PC-9 (cell line): ENCODE measurements around the gene SNX20. TPM values are rescaled to one million over a fixed set of nuclear protein-coding genes. Genes with fewer than 3 reads are reported as not detected.

Experiments
- BruUV-seq: library from RNA; stranded (reverse); fragments of 400-500 nt; replicated peaks from 2 replicates; lab custom pipeline; 2021; lab: Mats Ljungman, UMichigan
- CTCF ChIA-PET: fragments of 300-600 bp; sonication (Branson Sonifier 250); formaldehyde crosslinking; loops from one replicate; lab custom pipeline; 2022; ENCODE audit warnings: antibody characterized with exemption; lab: Charles Lee
- POLR2A ChIA-PET: fragments of 300-600 bp; sonication (Branson Sonifier 250); formaldehyde crosslinking; loops from one replicate; lab custom pipeline; 2022; ENCODE audit warnings: antibody characterized with exemption; ENCODE audit not compliant: unreplicated experiment; lab: Charles Lee
- DNase-seq, 2 experiments: peaks; one replicate each; pipeline versions ENCODE4 v3.0.0 to v3.0.0-alpha.2; 2015 to 2022; ENCODE audit warnings: mixed read lengths in 1 of 2
- H2AFZ ChIP-seq: fragments of 200-600 bp; sonication (generic); 2 replicates; pipeline ENCODE4 v1.8.1; 2017; ENCODE audit warnings: antibody characterized with exemption
- H3F3A ChIP-seq: fragments of 200-600 bp; sonication (generic); 2 replicates; pipeline ENCODE4 v1.8.1; 2017; ENCODE audit warnings: antibody characterized with exemption, mild to moderate bottlenecking, low read depth; ENCODE audit not compliant: insufficient read depth
- H3K27ac ChIP-seq: fragments of 200-600 bp; sonication (generic); 2 replicates; pipeline ENCODE4 v1.6.1; 2016; ENCODE audit warnings: mixed run types
- H3K27me3 ChIP-seq: fragments of 200-600 bp; sonication (generic); 2 replicates; pipeline ENCODE4 v1.6.1; 2016; ENCODE audit warnings: low read depth, mixed run types; ENCODE audit not compliant: insufficient read depth
- H3K36me3 ChIP-seq: fragments of 200-600 bp; sonication (generic); 2 replicates; pipeline ENCODE4 v1.6.1; 2016; ENCODE audit warnings: low read depth, mixed run types
- H3K4me1 ChIP-seq: fragments of 200-600 bp; sonication (generic); replicated peaks from 2 replicates; pipeline ENCODE4 v1.6.1; 2016; ENCODE audit warnings: mixed run types; ENCODE audit not compliant: insufficient read depth
- H3K4me2 ChIP-seq: fragments of 200-600 bp; sonication (generic); 2 replicates; pipeline ENCODE4 v1.6.1; 2017; ENCODE audit warnings: mixed run types
- H3K4me3 ChIP-seq: fragments of 200-600 bp; sonication (generic); 2 replicates; pipeline ENCODE4 v1.6.1; 2016; ENCODE audit warnings: mixed run types
- H3K79me2 ChIP-seq: fragments of 200-600 bp; sonication (generic); 2 replicates; pipeline ENCODE4 v1.6.1; 2017; ENCODE audit warnings: low read depth, mixed run types
- H3K9me2 ChIP-seq: fragments of 200-600 bp; sonication (generic); 2 replicates; pipeline ENCODE4 v1.8.1; 2017; ENCODE audit warnings: mild to moderate bottlenecking; ENCODE audit not compliant: insufficient read depth
- H3K9me3 ChIP-seq: fragments of 200-600 bp; sonication (generic); 2 replicates; pipeline ENCODE4 v1.8.1; 2016; ENCODE audit warnings: low read depth; ENCODE audit not compliant: insufficient read depth
- H4K20me1 ChIP-seq: fragments of 200-600 bp; sonication (generic); 2 replicates; pipeline ENCODE4 v1.8.1; 2017; ENCODE audit not compliant: insufficient read depth
- EZH2 ChIP-seq: fragments of 200-600 bp; sonication (generic); IDR thresholded peaks from 2 replicates; pipeline ENCODE4 v1.8.0; 2017; ENCODE audit warnings: antibody characterized with exemption, low read depth
- intact Hi-C: fragments of 100-400 bp; cut with micrococcal nuclease; formaldehyde crosslinking; loops from one replicate; pipeline ENCODE4 v1.10.0; 2022; ENCODE audit not compliant: unreplicated experiment
- total RNA-seq: library from RNA; stranded (reverse); gene quantifications from 2 replicates; pipeline ENCODE4 v1.2.3, GENCODE V29; 2021
- TF ChIP-seq, protein P1 (sequence below): fragments of 200-600 bp; sonication (generic); conservative IDR thresholded peaks from 2 replicates; pipeline ENCODE4 v1.6.1; 2017; ENCODE audit warnings: mixed run types, antibody characterized with exemption, mild to moderate bottlenecking, moderate library complexity

Gene SNX20
- total RNA-seq, 1 experiment from 2014 or later = not detected

GRCh38 chr16:50625374-50625773 is 55.7 kb downstream of the SNX20 start:
- no peak overlapping the region for H3K4me3 ChIP-seq
- no peaks in the 10 kb centered on the region for H3K9me2 ChIP-seq
- CTCF ChIA-PET = no interaction called here
- H3K36me3 ChIP-seq = no peaks in the 10 kb centered on the region
- H3K4me1 ChIP-seq = no peaks in the 10 kb centered on the region
- H2AFZ ChIP-seq = no peak overlapping the region
- TF ChIP-seq, protein P1, sequence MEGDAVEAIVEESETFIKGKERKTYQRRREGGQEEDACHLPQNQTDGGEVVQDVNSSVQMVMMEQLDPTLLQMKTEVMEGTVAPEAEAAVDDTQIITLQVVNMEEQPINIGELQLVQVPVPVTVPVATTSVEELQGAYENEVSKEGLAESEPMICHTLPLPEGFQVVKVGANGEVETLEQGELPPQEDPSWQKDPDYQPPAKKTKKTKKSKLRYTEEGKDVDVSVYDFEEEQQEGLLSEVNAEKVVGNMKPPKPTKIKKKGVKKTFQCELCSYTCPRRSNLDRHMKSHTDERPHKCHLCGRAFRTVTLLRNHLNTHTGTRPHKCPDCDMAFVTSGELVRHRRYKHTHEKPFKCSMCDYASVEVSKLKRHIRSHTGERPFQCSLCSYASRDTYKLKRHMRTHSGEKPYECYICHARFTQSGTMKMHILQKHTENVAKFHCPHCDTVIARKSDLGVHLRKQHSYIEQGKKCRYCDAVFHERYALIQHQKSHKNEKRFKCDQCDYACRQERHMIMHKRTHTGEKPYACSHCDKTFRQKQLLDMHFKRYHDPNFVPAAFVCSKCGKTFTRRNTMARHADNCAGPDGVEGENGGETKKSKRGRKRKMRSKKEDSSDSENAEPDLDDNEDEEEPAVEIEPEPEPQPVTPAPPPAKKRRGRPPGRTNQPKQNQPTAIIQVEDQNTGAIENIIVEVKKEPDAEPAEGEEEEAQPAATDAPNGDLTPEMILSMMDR = no peak
- TF ChIP-seq EZH2 = no peak
- POLR2A ChIA-PET = no interaction called here
- H3K4me2 ChIP-seq = no peak overlapping the region
- no peak overlapping the region for H3K27ac ChIP-seq
- H3K27me3 ChIP-seq = no peaks in the 10 kb centered on the region
- H3K79me2 ChIP-seq = no peaks in the 10 kb centered on the region
- DNase-seq = no peak
- intact Hi-C loops = no loop called here
- no peaks in the 10 kb centered on the region for H4K20me1 ChIP-seq
- no peaks in the 10 kb centered on the region for H3F3A ChIP-seq
- BruUV-seq = no TSS peak
- no peaks in the 10 kb centered on the region for H3K9me3 ChIP-seq

DNA sequence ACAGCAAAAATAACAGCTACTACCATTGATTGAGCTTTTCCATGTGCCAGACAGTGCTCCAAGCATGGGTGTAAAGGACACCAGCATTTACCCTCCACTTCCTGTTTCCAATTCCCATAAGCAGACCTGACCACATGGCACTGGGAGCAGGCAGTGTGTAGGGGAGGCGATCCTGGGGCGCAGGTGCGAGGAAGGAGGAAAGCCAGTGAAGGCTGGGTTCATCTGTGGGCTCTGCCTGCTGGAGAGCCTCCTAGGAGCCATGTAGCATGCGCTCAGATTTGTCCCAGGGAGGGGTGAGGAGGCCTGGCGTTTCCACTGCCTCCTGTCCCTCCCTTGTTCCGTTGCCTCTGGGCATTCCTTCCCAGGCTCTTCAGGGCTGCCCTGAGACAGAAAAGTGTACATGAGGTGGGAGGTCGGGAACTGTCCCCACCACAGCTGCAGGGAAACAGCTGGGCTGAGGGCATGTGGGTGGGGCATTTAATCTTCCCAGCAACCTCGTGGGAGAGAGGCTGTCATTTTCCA is 56.6 kb downstream of the SNX20 start:
- Histone ChIP-seq H3K27ac (no peak overlapping the region), H3K4me2 (no peak overlapping the region), H3K9me2 (no peaks in the 10 kb centered on the region), H3K4me3 (no peak overlapping the region), H3K9me3 (no peaks in the 10 kb centered on the region), H2AFZ (no peak overlapping the region), H3K27me3 (no peaks in the 10 kb centered on the region), H3K4me1 (no peaks in the 10 kb centered on the region), H3K79me2 (no peaks in the 10 kb centered on the region), H4K20me1 (no peaks in the 10 kb centered on the region), H3F3A (no peaks in the 10 kb centered on the region), H3K36me3 (no peaks in the 10 kb centered on the region)
- ChIA-PET POLR2A (interaction anchor here (0.6 kb wide), 1 partner anchor 51 kb away, joined by 4 read pairs; no protein-coding TSS in a partner anchor), CTCF (no interaction called here)
- intact Hi-C loops = no loop called here
- TF ChIP-seq, protein P1 = no peak
- TF ChIP-seq EZH2 = no peak
- BruUV-seq = no TSS peak
- no peak for DNase-seq

GRCh38 chr16:50622643-50623369 is 58.3 kb downstream of the SNX20 start:
- Histone ChIP-seq H3K4me3 (no peak overlapping the region), H2AFZ (no peak overlapping the region), H3K27ac (no peak overlapping the region), H3K36me3 (no peaks in the 10 kb centered on the region), H3K4me2 (no peak overlapping the region), H4K20me1 (no peaks in the 10 kb centered on the region), H3K27me3 (no peaks in the 10 kb centered on the region), H3K9me2 (no peaks in the 10 kb centered on the region), H3F3A (no peaks in the 10 kb centered on the region), H3K79me2 (no peaks in the 10 kb centered on the region), H3K9me3 (no peaks in the 10 kb centered on the region), H3K4me1 (no peaks in the 10 kb centered on the region)
- CTCF ChIA-PET = no interaction called here
- BruUV-seq = no TSS peak
- POLR2A ChIA-PET = no interaction called here
- no peak for TF ChIP-seq EZH2
- TF ChIP-seq, protein P1 = no peak
- no peak for DNase-seq
- intact Hi-C loops = no loop called here
